Esophagus (tissue), 2 donors: ENCODE data around the gene SALL4. TPM values are rescaled to one million over a fixed set of nuclear protein-coding genes. Genes with fewer than 3 reads are reported as not detected.
"Not testable (repeated sequence)": the region's sequence is repeated elsewhere in the genome, so short reads cannot be mapped to it uniquely, and the experiment has no call there.

ENCODE experiments used
- H3K27ac ChIP-seq, 2 donors: one replicate each; pipeline ENCODE4 v1.5.1; 2013; ENCODE audit warnings: low read depth in 2 of 2, mild to moderate bottlenecking in 2 of 2, inconsistent platforms in 1 of 2, low read length in 1 of 2, moderate library complexity in 1 of 2
- H3K27me3 ChIP-seq, 2 donors: one replicate each; pipeline ENCODE4 v1.6.1; 2013; ENCODE audit warnings: low read length in 2 of 2, control low read depth in 1 of 2, mild to moderate bottlenecking in 1 of 2; ENCODE audit not compliant: insufficient read depth in 2 of 2, control insufficient read depth in 1 of 2
- H3K36me3 ChIP-seq, 2 donors: one replicate each; pipeline ENCODE4 v1.6.1; 2013; ENCODE audit warnings: low read length in 1 of 2; ENCODE audit not compliant: control insufficient read depth in 2 of 2, insufficient read depth in 2 of 2
- H3K4me1 ChIP-seq, 2 donors: one replicate each; pipeline ENCODE4 v1.6.1; 2013; ENCODE audit warnings: low read length in 1 of 2; ENCODE audit not compliant: control insufficient read depth in 2 of 2, insufficient read depth in 2 of 2
- H3K4me3 ChIP-seq, 2 donors: one replicate each; pipeline ENCODE4 v1.5.1; 2013; ENCODE audit warnings: low read length in 2 of 2, mild to moderate bottlenecking in 2 of 2, low read depth in 1 of 2, moderate library complexity in 1 of 2
- H3K9me3 ChIP-seq, 2 donors: one replicate each; pipeline ENCODE4 v1.6.1; 2013; ENCODE audit warnings: mild to moderate bottlenecking in 2 of 2, low read depth in 1 of 2, low read length in 1 of 2, moderate library complexity in 1 of 2; ENCODE audit not compliant: control insufficient read depth in 2 of 2, insufficient read depth in 1 of 2
- WGBS, 2 donors: extraction: QIAGEN DNeasy Blood & Tissue Kit; methylation state at CpG; one replicate each; pipeline ENCODE4 v1.1.7; 2013; 5-methylcytosine and 5-hydroxymethylcytosine counted together
- polyA plus RNA-seq, 2 donors: library from polyadenylated mRNA; stranded (reverse); fragments of 200-250 nt; gene quantifications; one replicate each; pipeline ENCODE4 v1.2.3, GENCODE V29; 2013
- donor health status: healthy with polysubstance abuse.
- donor health status: Bipolar disorder and iron deficiency.

SALL4 gene
- polyA plus RNA-seq, 2 donors, result 0.08 to 0.14 TPM

DNA sequence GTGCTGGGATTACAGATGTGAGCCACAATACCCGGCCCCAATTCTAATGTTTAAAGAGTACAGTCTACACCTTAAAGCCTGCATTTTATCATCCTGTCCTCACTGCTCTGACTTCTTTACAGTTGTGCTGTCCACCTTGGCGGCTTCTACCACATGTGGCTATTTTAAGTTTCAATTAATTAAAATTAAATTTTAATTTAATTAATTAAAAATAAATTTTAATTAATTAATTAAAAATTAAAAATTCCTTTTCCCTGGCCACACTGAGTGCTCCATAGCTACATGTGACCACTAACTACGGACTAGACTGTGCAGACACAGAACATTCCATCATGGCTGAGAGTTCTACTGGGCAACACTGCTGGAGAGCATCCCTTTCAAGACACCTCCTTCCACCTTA lies 61.5 kb downstream of the SALL4 start:
- WGBS, 2 donors, result 91 to 94% methylated on average over 3 of the region's 3 CpGs
- no peaks in the 10 kb centered on the region for H3K9me3 ChIP-seq
- H3K27ac ChIP-seq, result no peak overlapping the region
- no peaks in the 10 kb centered on the region for H3K27me3 ChIP-seq
- H3K36me3 ChIP-seq, result no peaks in the 10 kb centered on the region
- H3K4me1 ChIP-seq, result peaks cover 0 to 11% of the 10 kb centered on the region in 2 donors
- H3K4me3 ChIP-seq, result no peak overlapping the region

DNA sequence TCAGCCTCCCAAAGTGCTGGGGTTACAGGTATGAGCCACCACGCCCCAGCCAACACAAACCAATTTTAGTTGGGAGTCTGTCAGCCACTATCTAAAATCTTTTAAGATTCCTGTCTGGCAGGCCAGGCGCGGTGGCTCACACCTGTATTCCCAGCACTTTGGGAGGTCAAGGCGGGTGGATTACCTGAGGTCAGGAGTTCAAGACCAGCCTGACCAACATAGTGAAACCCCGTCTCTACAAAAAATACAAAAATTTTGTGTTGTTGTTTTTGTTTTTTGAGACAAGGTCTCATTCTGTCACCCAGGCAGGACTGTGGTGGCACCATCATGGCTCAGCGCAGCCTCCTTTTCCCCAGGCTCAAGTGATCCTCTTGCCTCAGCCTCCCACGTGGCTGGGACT lies 62.0 kb downstream of the SALL4 start:
- H3K9me3 ChIP-seq, H3K27me3 ChIP-seq, H3K4me3 ChIP-seq, H3K27ac ChIP-seq, H3K36me3 ChIP-seq: not testable (repeated sequence)
- H3K4me1 ChIP-seq, result peaks cover 0 to 13% of the 10 kb centered on the region in 2 donors
- WGBS, 2 donors, result 94 to 96% methylated on average over 7 of the region's 7 CpGs

DNA sequence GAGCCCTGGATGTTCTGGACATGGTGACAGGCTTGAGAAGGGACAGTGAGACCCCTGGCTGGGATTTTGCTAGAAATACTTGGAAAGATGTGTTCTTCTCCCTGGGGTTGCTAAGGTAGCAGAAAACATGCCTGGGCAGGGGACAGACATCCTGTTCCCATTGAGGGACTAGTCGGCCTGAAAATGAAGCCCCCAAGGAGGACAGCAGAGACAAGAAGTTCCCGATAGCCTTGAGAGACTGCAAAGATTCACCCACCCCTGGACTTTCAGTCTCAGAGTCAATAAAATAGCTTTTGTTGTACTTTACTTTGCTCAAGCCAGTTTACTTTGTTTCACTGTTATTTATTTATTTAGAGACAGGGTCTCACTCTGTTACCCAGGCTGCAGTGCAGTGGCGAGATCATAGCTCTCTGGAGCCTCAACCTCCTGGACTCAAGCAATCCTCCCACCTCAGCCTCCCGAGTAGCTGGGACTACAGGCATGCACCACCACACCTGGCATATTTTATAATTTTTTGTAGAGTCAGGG lies 62.5 kb downstream of the SALL4 start:
- WGBS, 2 donors, result 83 to 90% methylated on average over 4 of the region's 4 CpGs
- no peak overlapping the region for H3K27ac ChIP-seq

DNA sequence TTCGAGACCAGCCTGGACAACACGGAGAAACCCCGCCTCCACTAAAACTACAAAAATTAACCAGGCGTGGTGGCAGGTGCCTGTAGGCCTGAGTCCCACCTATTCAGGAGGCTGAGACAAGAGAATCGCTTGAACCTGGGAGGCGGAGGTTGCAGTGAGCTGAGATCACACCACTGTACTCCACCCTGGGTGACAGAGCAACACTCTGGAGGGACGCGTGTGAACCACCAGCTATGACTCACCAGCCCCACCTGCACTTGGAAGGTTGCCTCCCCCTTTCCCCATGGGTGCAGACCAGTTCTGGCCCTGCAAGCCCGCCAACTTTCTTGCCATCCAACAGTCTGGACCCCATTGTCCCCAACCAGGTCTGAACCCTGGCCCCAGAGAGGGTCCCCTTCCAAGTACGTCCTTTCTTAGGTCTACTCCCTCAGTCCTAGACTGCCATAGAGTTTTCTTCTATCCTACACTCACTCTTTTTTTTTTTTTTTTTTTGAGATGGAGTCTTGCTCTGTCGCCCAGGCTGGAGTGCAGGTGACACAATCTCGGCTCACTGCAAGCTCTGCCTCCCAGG lies 63.4 kb downstream of the SALL4 start:
- no peaks in the 10 kb centered on the region for H3K36me3 ChIP-seq
- H3K9me3 ChIP-seq, result no peaks in the 10 kb centered on the region
- WGBS, 2 donors, result 80 to 88% methylated on average over 12 of the region's 12 CpGs
- H3K4me1 ChIP-seq, result peaks cover 0 to 11% of the 10 kb centered on the region in 2 donors
- no peak overlapping the region for H3K4me3 ChIP-seq
- peak overlapping the region in 1 of 2 donors; percentile 52 for H3K27ac ChIP-seq
- H3K27me3 ChIP-seq, result no peaks in the 10 kb centered on the region

More for the DNA sequence above, 62.5 kb downstream of the SALL4 start:
- Histone ChIP-seq H3K4me1 (peaks cover 0 to 13% of the 10 kb centered on the region in 2 donors), H3K36me3 (no peaks in the 10 kb centered on the region), H3K9me3 (no peaks in the 10 kb centered on the region), H3K27me3 (no peaks in the 10 kb centered on the region), H3K4me3 (no peak overlapping the region)

DNA sequence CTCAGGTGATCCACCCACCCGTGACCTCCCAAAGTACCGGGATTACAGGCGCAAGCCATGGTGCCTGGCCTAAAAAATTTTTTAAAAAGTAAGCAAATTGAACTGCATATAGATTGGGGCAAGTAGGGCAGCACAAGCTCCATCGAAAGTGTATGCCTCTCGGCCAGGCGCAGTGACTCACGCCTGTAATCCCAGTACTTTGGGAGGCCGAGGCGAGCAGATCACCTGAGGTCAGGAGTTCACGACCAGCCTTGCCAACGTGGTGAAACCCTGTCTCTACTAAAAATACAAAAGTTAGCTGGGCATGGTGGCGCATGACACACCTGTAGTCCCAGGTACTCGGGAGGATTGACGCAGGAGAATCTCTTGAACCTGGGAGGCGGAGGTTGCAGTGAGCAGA lies 64.1 kb downstream of the SALL4 start:
- H3K4me3 ChIP-seq, H3K27me3 ChIP-seq, H3K9me3 ChIP-seq, H3K36me3 ChIP-seq: not testable (repeated sequence)
- Histone ChIP-seq H3K27ac (peak overlapping the region in 1 of 2 donors; percentile 48), H3K4me1 (peaks cover 0 to 11% of the 10 kb centered on the region in 2 donors)
- WGBS, 2 donors, result 77 to 83% methylated on average over 15 of the region's 15 CpGs

DNA sequence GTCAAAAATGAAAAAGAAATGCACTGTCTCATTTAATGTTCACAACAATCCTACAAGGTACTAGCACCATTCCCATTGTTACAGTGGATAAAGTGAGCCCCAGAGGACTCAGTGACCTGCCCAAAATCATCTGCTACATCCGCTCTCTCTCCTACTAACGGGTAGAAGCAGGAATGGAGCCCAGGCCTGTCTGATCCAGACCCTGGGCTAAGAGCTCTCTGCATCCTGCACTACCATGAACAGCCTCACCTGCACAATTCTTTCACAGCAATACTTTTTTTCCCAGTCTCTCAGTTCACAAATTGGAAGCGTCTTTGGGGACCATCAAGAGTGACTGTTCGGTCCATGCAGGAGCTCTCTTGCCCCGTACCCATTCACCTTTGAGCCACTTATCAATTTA lies 65.4 kb downstream of the SALL4 start:
- Histone ChIP-seq H3K4me1 (peaks cover 0 to 10% of the 10 kb centered on the region in 2 donors), H3K27me3 (no peaks in the 10 kb centered on the region), H3K36me3 (no peaks in the 10 kb centered on the region), H3K9me3 (no peaks in the 10 kb centered on the region), H3K4me3 (no peak overlapping the region), H3K27ac (no peak overlapping the region)
- 74% methylated on average over 5 of the region's 5 CpGs for WGBS, 2 donors

DNA sequence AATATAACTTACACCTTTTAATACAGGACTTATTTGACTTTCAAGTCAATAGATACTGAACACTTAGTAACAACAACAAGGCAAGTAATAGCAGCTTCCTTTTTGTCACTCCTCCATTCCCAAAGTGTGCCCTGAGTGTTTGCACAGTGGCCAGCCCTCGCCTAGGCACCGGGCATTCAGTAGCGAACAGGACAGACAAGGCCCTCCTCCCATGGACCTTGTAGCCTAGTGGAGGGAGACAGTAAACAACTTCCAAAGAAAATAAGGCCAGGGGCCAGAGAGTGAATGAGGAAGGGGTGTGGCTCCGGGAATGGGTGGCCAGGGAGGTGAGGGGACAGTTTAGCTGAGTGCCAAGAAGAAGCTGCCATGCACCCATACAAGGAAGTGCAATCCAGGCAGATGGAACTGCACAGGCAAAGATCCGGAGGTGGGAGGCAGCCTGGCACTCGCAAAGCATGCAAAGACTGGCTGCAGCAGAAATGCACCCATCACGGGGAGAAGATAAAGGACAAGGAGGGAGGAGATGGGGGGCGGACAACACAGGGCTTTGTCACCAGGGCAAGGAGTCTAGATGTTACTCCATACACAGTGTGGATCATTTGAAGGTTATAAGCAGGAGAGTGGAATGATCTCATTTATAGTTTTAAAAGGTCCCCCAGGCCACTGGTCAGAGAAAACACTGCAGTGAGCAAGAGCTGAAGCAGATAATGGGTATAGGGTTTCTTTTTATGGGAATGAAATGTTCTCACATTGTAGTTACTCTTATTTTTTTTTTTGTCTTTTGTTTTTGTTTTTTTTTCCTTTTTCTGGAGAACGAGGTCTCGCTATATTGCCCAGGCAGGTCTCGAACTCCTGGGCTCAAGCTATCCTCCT lies 66.4 kb downstream of the SALL4 start:
- H3K4me3 ChIP-seq, result no peak overlapping the region
- H3K27me3 ChIP-seq, result no peaks in the 10 kb centered on the region
- WGBS, 2 donors, result 62 to 73% methylated on average over 11 of the region's 11 CpGs
- H3K9me3 ChIP-seq, result no peaks in the 10 kb centered on the region
- H3K4me1 ChIP-seq, result peaks cover 0 to 12% of the 10 kb centered on the region in 2 donors
- no peaks in the 10 kb centered on the region for H3K36me3 ChIP-seq
- H3K27ac ChIP-seq, result no peak overlapping the region

DNA sequence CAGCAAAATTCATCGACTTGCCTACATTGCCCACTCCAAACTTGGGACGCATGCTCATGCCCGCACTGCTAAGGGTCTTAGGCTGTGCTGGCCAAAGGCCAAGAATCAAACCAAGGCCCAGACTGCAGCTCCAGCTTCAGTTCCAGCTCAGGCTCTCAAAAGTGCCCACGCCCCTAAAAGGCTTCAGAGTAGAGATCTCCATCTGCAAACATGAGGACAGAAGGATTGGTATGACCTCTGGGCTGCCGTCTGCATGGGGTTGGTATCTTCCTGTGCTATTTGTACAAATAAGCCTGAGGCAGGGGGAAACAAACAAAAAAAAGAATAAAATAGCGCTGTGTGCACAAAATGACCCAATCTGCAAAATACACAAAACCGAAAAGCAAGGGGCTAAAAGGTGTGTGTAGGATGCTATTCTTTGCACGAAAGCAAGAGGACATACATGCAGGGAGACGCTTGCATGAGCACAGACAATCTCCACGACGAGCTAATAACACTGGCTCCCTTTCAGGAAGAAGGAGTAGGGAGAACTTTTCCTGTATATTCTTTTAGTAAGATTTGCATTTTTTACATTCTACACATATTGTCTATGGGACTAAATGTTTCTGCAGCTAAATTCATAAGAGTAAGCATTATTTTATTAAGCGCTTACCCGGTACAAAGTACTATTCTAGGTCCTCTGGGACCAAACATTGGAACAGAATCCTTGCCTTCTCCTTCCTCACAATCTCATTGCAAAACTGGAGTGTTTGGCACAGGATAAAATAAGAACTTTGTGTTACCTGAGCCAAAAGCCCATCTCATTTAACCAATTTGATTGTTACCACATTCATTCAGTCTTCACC lies 67.2 kb downstream of the SALL4 start:
- Histone ChIP-seq H3K9me3 (no peaks in the 10 kb centered on the region), H3K27me3 (no peaks in the 10 kb centered on the region), H3K4me1 (peaks cover 0 to 12% of the 10 kb centered on the region in 2 donors), H3K36me3 (no peaks in the 10 kb centered on the region), H3K4me3 (no peak overlapping the region), H3K27ac (no peak overlapping the region)
- WGBS, 2 donors, result 64 to 70% methylated on average over 13 of the region's 13 CpGs

DNA sequence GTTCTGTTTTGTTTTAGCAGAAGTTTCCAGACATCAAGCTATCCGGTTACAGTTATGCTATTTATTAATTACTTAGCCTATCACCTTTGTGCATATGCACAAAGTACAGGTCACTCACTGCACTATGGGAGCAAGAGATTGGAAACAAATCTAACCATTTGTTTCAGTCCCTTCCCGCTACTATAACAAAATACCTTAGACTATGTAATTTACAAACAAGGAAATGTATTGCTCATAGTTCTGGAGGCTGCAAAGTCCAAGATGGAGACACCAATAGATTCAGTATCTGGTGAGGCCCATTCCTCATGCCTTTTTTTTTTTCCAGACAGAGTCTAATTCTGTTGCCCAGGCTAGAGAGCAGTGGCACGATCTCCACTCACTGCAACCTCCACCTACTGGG lies 69.3 kb downstream of the SALL4 start:
- Histone ChIP-seq H3K4me3 (no peak overlapping the region), H3K36me3 (no peaks in the 10 kb centered on the region), H3K27ac (no peak overlapping the region), H3K9me3 (no peaks in the 10 kb centered on the region), H3K27me3 (no peaks in the 10 kb centered on the region), H3K4me1 (peaks cover 0 to 10% of the 10 kb centered on the region in 2 donors)
- 84 to 88% methylated on average over 3 of the region's 3 CpGs for WGBS, 2 donors
